Measurements from ENCODE around the gene RAC2.
"Not testable (repeated sequence)": the region's sequence is repeated elsewhere in the genome, so short reads cannot be mapped to it uniquely, and the experiment has no call there.

RAC2 gene

GRCh38 chr22:37234736-37235711 lies 9.0 kb downstream of the RAC2 start:
- DNase-seq (ENCODE audit: low read depth) = peak; percentile 33
- H3K4me3 ChIP-seq (ENCODE audit: low read length) = no peak overlapping the region
- TF ChIP-seq CTCF (IDR thresholded peaks at IDR 0.05; ENCODE audit: insufficient read depth, low read depth, low read length, missing control alignments) = no peak

- no peak for TF ChIP-seq CTCF (IDR thresholded peaks at IDR 0.05; ENCODE audit: insufficient read depth, low read depth, low read length, missing control alignments)
- peak; percentile 19 for DNase-seq (ENCODE audit: low read depth)
- H3K4me3 ChIP-seq (ENCODE audit: low read length) = no peak overlapping the region
Observed at GRCh38 chr22:37233751-37234631, 10.1 kb downstream of the RAC2 start.

GRCh38 chr22:37233371-37233750 lies 10.7 kb downstream of the RAC2 start:
- not testable (repeated sequence) for DNase-seq (ENCODE audit: low read depth); H3K4me3 ChIP-seq (ENCODE audit: low read length)

GRCh38 chr22:37232140-37232998 lies 11.7 kb downstream of the RAC2 start:
- DNase-seq (ENCODE audit: low read depth) = no peak
- no peak for TF ChIP-seq CTCF (IDR thresholded peaks at IDR 0.05; ENCODE audit: insufficient read depth, low read depth, low read length, missing control alignments)
- H3K4me3 ChIP-seq (ENCODE audit: low read length) = no peak overlapping the region

GRCh38 chr22:37231406-37232139 lies 12.5 kb downstream of the RAC2 start:
- DNase-seq (ENCODE audit: low read depth) = no peak
- no peak overlapping the region for H3K4me3 ChIP-seq (ENCODE audit: low read length)
- no peak for TF ChIP-seq CTCF (IDR thresholded peaks at IDR 0.05; ENCODE audit: insufficient read depth, low read depth, low read length, missing control alignments)

- H3K4me3 ChIP-seq (ENCODE audit: low read length) = no peak overlapping the region
- no peak for DNase-seq (ENCODE audit: low read depth)
- no peak for TF ChIP-seq CTCF (IDR thresholded peaks at IDR 0.05; ENCODE audit: insufficient read depth, low read depth, low read length, missing control alignments)
Observed at GRCh38 chr22:37230673-37231405, 13.2 kb downstream of the RAC2 start.

All from epithelial cell of esophagus (primary cell).